Upper lobe of left lung (tissue), 6 donors: ENCODE data around the gene ALDH3B2. TPM values are rescaled to one million over a fixed set of nuclear protein-coding genes. Genes with fewer than 3 reads are reported as not detected.

Experiments
- ATAC-seq, 2 donors: fragments of 200-7000 bp; cut with Tn5 transposase; one replicate each; pipeline ENCODE4 v1.9.1; 2022; ENCODE audit warnings: mild to moderate bottlenecking in 2 of 2, moderate library complexity in 2 of 2; ENCODE audit not compliant: low FRiP score in 2 of 2
- DNase-seq, 2 donors: peaks; one replicate each; pipeline ENCODE4 v3.0.0-alpha.2; 2019 to 2020
- H3K27ac ChIP-seq, 4 donors: fragments of 200-600 bp; sonication (generic); one replicate each; pipeline ENCODE4 v1.5.1; 2016 to 2019
- H3K27me3 ChIP-seq, 4 donors: fragments of 200-600 bp; sonication (generic); one replicate each; pipeline ENCODE4 v1.5.1; 2017 to 2019
- H3K36me3 ChIP-seq, 4 donors: fragments of 200-600 bp; sonication (generic); one replicate each; pipeline ENCODE4 v1.5.1; 2016 to 2019
- H3K4me1 ChIP-seq, 4 donors: fragments of 200-600 bp; sonication (generic); one replicate each; pipeline ENCODE4 v1.5.1; 2018 to 2019
- H3K4me3 ChIP-seq, 4 donors: fragments of 200-600 bp; sonication (generic); one replicate each; pipeline ENCODE4 v1.5.1; 2017 to 2019; ENCODE audit warnings: mild to moderate bottlenecking in 2 of 4, moderate library complexity in 1 of 4
- H3K9me3 ChIP-seq, 4 donors: fragments of 200-600 bp; sonication (generic); one replicate each; pipeline ENCODE4 v1.5.1; 2018 to 2019
- EP300 ChIP-seq, 4 donors: sonication (generic); formaldehyde crosslinking; IDR thresholded peaks; one replicate each; pipeline ENCODE4 v1.5.1; 2017; ENCODE audit warnings: antibody characterized with exemption in 4 of 4, control low read depth in 2 of 4
- POLR2A ChIP-seq, 4 donors: fragments of 450-650 bp; IDR thresholded peaks; one replicate each; pipeline ENCODE4 v1.5.1; 2016 to 2017; ENCODE audit warnings: antibody characterized with exemption in 4 of 4, mild to moderate bottlenecking in 2 of 4
- POLR2AphosphoS5 ChIP-seq, 2 donors: sonication (generic); formaldehyde crosslinking; IDR thresholded peaks; one replicate each; pipeline ENCODE4 v1.5.1; 2017; ENCODE audit warnings: antibody characterized with exemption in 2 of 2
- WGBS, 2 donors: methylation state at CpG; one replicate each; pipeline ENCODE4 v1.1.5; 2017 to 2018; 5-methylcytosine and 5-hydroxymethylcytosine counted together
- total RNA-seq, 6 donors: library from RNA; depleted of rRNA in 4 of 6; stranded (reverse); fragments of >200 nt in 4 of 6; gene quantifications; one replicate each; pipeline versions ENCODE4 v1.1.0 to v1.2.1, GENCODE V29; 2016 to 2021
- TF ChIP-seq, protein P1 (sequence below), 6 experiments: fragments of 450-650 bp in 4 of 6; fragments of 200-600 bp in 2 of 6; sonication (generic) in 2 of 6; IDR thresholded peaks; one replicate each; pipeline ENCODE4 v1.5.1; 2016 to 2019; ENCODE audit warnings: antibody characterized with exemption in 6 of 6
- donor health status: DM: no; HTN: no; CAD: no; lungs with moderate emphysema.
- donor health status: DM: no; HTN: yes; CAD: no; lungs with severe emphysema.

ALDH3B2 gene
- total RNA-seq, 6 donors from 2014 or later: 0.30 to 6.4 (median 0.86) TPM; not detected in 1

- TF ChIP-seq, protein P1, sequence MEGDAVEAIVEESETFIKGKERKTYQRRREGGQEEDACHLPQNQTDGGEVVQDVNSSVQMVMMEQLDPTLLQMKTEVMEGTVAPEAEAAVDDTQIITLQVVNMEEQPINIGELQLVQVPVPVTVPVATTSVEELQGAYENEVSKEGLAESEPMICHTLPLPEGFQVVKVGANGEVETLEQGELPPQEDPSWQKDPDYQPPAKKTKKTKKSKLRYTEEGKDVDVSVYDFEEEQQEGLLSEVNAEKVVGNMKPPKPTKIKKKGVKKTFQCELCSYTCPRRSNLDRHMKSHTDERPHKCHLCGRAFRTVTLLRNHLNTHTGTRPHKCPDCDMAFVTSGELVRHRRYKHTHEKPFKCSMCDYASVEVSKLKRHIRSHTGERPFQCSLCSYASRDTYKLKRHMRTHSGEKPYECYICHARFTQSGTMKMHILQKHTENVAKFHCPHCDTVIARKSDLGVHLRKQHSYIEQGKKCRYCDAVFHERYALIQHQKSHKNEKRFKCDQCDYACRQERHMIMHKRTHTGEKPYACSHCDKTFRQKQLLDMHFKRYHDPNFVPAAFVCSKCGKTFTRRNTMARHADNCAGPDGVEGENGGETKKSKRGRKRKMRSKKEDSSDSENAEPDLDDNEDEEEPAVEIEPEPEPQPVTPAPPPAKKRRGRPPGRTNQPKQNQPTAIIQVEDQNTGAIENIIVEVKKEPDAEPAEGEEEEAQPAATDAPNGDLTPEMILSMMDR (IDR thresholded peaks at IDR 0.05): no peak
- TF ChIP-seq POLR2AphosphoS5 (IDR thresholded peaks at IDR 0.05) (no peak), EP300 (IDR thresholded peaks at IDR 0.05) (no peak), POLR2A (IDR thresholded peaks at IDR 0.05) (no peak)
- Histone ChIP-seq H3K27ac (no peak overlapping the region), H3K27me3 (no peaks in the 10 kb centered on the region), H3K36me3 (no peaks in the 10 kb centered on the region), H3K4me3 (no peak overlapping the region), H3K9me3 (no peaks in the 10 kb centered on the region), H3K4me1 (no peaks in the 10 kb centered on the region)
- no peak for DNase-seq
- 91 to 93% methylated on average over 4 of the region's 4 CpGs for WGBS, 2 donors
- ATAC-seq: no peak
Observed at GRCh38 chr11:67656278-67656922, 18.0 kb downstream of the ALDH3B2 start.

GRCh38 chr11:67654225-67654624, 20.2 kb downstream of the ALDH3B2 start:
- H3K4me1 ChIP-seq: peaks cover 0 to 10% (median 4%) of the 10 kb centered on the region in 4 donors
- no peak for DNase-seq
- 77 to 81% methylated on average over 9 of the region's 9 CpGs for WGBS, 2 donors
- no peak overlapping the region for H3K4me3 ChIP-seq
- no peak for ATAC-seq
- H3K27ac ChIP-seq: no peak overlapping the region
- no peak for TF ChIP-seq POLR2A (IDR thresholded peaks at IDR 0.05)
- TF ChIP-seq, protein P1 (IDR thresholded peaks at IDR 0.05): no peak
- TF ChIP-seq EP300 (IDR thresholded peaks at IDR 0.05): no peak
- TF ChIP-seq POLR2AphosphoS5 (IDR thresholded peaks at IDR 0.05): no peak
- no peaks in the 10 kb centered on the region for H3K27me3 ChIP-seq
- no peaks in the 10 kb centered on the region for H3K36me3 ChIP-seq
- H3K9me3 ChIP-seq: no peaks in the 10 kb centered on the region

GRCh38 chr11:67652965-67653845, 21.2 kb downstream of the ALDH3B2 start:
- TF ChIP-seq, protein P1 (IDR thresholded peaks at IDR 0.05): no peak
- TF ChIP-seq POLR2AphosphoS5 (IDR thresholded peaks at IDR 0.05) (no peak), EP300 (IDR thresholded peaks at IDR 0.05) (no peak), POLR2A (IDR thresholded peaks at IDR 0.05) (no peak)
- DNase-seq (no peak), ATAC-seq (no peak)
- H3K4me3 ChIP-seq: no peak overlapping the region
- H3K36me3 ChIP-seq: no peaks in the 10 kb centered on the region
- WGBS, 2 donors: 83 to 84% methylated on average over 14 of the region's 15 CpGs
- H3K27ac ChIP-seq: no peak overlapping the region
- peaks cover 0 to 16% (median 7%) of the 10 kb centered on the region in 4 donors for H3K4me1 ChIP-seq
- no peaks in the 10 kb centered on the region for H3K9me3 ChIP-seq
- H3K27me3 ChIP-seq: no peaks in the 10 kb centered on the region

- no peak for TF ChIP-seq POLR2AphosphoS5 (IDR thresholded peaks at IDR 0.05)
- no peak for TF ChIP-seq EP300 (IDR thresholded peaks at IDR 0.05)
- TF ChIP-seq, protein P1 (IDR thresholded peaks at IDR 0.05): no peak
- no peak for TF ChIP-seq POLR2A (IDR thresholded peaks at IDR 0.05)
- ATAC-seq (no peak), DNase-seq (no peak)
- Histone ChIP-seq H3K4me3 (no peak overlapping the region), H3K9me3 (no peaks in the 10 kb centered on the region), H3K27me3 (no peaks in the 10 kb centered on the region), H3K27ac (no peak overlapping the region), H3K4me1 (peaks cover 0 to 16% (median 7%) of the 10 kb centered on the region in 4 donors), H3K36me3 (no peaks in the 10 kb centered on the region)
- 57 to 60% methylated on average over 13 of the region's 13 CpGs for WGBS, 2 donors
Observed at GRCh38 chr11:67651976-67652781, 22.2 kb downstream of the ALDH3B2 start.
